Right atrium auricular region (tissue), 2 donors: ENCODE measurements around the gene CIB2. TPM values are rescaled to one million over a fixed set of nuclear protein-coding genes. Genes with fewer than 3 reads are reported as not detected.

Experiments
- DNase-seq: peaks from one replicate; pipeline ENCODE4 v3.0.0-alpha.2; 2019; ENCODE audit warnings: low spot score
- H3K27ac ChIP-seq, 2 donors: fragments of 200-600 bp; sonication (generic); 1 replicate in 1 of 2; 2 replicates in 1 of 2; pipeline ENCODE4 v1.5.1; 2016 to 2019
- H3K27me3 ChIP-seq, 2 donors: fragments of 200-600 bp; sonication (generic); one replicate each; pipeline versions ENCODE4 v1.5.1 to v1.6.0; 2017 to 2019
- H3K36me3 ChIP-seq: fragments of 200-600 bp; sonication (generic); one replicate; pipeline ENCODE4 v1.5.1; 2016
- H3K4me1 ChIP-seq, 2 donors: fragments of 200-600 bp; sonication (generic); one replicate each; pipeline versions ENCODE4 v1.5.1 to v1.6.0; 2017 to 2019
- H3K4me3 ChIP-seq, 2 donors: fragments of 200-600 bp; sonication (generic); 1 replicate in 1 of 2; 2 replicates in 1 of 2; pipeline ENCODE4 v1.5.1; 2017 to 2019; ENCODE audit warnings: mild to moderate bottlenecking in 1 of 2, moderate library complexity in 1 of 2
- H3K9me3 ChIP-seq, 2 donors: fragments of 200-600 bp; sonication (generic); one replicate each; pipeline ENCODE4 v1.5.1; 2019
- total RNA-seq, 2 donors: library from RNA; depleted of rRNA; stranded (reverse); fragments of >200 nt; gene quantifications; one replicate each; pipeline ENCODE4 v1.1.0, GENCODE V29; 2016
- TF ChIP-seq, protein P1 (sequence below), 2 donors: fragments of 200-600 bp; sonication (generic); IDR thresholded peaks; one replicate each; pipeline ENCODE4 v1.5.1; 2019; ENCODE audit warnings: antibody characterized with exemption in 2 of 2

The CIB2 gene
- total RNA-seq, 2 donors from 2014 or later: 37.2 to 38.6 TPM

DNA sequence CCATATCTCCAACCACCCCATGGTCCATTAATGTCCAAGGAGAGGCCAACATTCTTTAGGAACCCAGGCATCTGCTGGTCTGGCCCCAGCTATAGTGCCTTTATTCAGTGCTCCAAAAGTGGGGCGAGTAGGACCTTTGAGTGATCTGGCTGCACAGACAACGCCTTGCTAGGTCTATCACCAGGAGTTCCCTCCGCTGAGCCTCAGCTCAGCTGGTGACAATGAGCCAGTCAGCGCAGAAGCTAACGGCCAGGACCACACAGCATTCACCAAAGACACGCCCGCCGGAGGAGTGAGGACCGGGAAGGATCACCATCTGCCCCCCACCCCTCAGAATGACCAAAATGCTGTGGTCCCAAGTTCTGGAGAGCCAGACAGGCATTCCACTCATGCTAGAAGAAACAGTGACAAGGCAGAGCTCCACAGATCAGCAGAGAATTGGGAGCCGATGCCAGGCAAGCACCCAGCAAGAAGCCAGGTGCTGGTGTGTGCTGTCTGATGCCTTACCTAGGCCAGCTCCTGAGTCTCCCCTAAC, 72.8 kb downstream of the CIB2 start:
- TF ChIP-seq, protein P1, sequence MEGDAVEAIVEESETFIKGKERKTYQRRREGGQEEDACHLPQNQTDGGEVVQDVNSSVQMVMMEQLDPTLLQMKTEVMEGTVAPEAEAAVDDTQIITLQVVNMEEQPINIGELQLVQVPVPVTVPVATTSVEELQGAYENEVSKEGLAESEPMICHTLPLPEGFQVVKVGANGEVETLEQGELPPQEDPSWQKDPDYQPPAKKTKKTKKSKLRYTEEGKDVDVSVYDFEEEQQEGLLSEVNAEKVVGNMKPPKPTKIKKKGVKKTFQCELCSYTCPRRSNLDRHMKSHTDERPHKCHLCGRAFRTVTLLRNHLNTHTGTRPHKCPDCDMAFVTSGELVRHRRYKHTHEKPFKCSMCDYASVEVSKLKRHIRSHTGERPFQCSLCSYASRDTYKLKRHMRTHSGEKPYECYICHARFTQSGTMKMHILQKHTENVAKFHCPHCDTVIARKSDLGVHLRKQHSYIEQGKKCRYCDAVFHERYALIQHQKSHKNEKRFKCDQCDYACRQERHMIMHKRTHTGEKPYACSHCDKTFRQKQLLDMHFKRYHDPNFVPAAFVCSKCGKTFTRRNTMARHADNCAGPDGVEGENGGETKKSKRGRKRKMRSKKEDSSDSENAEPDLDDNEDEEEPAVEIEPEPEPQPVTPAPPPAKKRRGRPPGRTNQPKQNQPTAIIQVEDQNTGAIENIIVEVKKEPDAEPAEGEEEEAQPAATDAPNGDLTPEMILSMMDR (IDR thresholded peaks at IDR 0.05): no peak
- DNase-seq: no peak
- Histone ChIP-seq H3K27ac (peak overlapping the region in 1 of 2 donors; percentile 64), H3K4me1 (peaks cover 0 to 67% of the 10 kb centered on the region in 2 donors), H3K4me3 (no peak overlapping the region), H3K9me3 (no peaks in the 10 kb centered on the region), H3K36me3 (peaks cover 3% of the 10 kb centered on the region), H3K27me3 (no peaks in the 10 kb centered on the region)

DNA sequence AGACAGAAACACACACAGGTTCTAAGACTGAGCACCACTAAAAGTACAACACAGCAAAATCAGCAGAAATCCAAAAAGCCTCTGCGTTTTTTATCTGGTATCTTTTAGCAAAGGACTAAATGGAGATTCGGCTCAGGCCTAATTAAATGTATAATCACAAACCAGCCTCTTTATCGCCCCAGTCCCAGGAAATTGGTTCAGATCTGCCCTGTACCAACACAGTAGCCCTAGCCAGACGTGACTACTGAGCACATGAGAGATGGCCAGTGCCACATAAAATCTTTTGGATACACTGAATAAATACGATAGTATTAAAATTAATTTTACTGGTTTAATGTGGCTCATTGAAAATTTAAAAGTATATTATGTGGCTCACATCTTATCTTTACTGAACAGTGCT, 73.4 kb downstream of the CIB2 start:
- no peak for DNase-seq
- H3K4me3 ChIP-seq: no peak overlapping the region
- H3K27me3 ChIP-seq: no peaks in the 10 kb centered on the region
- peaks cover 0 to 66% of the 10 kb centered on the region in 2 donors for H3K4me1 ChIP-seq
- H3K36me3 ChIP-seq: peaks cover 9% of the 10 kb centered on the region
- TF ChIP-seq, protein P1 (IDR thresholded peaks at IDR 0.05): no peak
- H3K27ac ChIP-seq: peak overlapping the region; percentile 44 to 64
- no peaks in the 10 kb centered on the region for H3K9me3 ChIP-seq

DNA sequence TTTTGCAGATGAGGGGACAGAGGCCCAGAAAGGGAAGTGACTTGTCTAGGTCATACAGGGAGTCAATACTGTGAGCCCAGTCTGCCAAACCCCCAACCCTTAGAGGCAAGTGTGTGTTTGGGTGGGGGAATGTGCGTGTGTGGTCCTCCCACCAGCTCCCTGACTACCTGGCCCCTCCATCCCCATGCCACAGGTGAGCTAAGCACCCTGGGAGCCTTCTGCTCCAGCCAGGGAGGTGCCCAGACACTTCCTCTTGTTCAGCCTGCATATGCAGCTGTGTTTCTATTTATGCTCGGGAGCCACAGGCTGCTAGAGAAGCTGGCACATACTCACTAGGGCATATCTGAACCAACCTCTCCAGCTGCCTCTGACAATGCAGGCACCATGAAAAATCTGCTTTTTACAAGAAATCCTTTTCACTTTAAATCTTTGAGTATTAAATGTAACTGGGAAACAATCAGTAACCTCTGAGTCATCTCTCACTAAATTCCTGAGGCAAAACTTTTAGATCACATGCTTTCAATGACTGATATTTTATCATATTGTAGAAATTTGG, 74.5 kb downstream of the CIB2 start:
- H3K4me1 ChIP-seq: peaks cover 0 to 66% of the 10 kb centered on the region in 2 donors
- no peak overlapping the region for H3K4me3 ChIP-seq
- no peak for DNase-seq

DNA sequence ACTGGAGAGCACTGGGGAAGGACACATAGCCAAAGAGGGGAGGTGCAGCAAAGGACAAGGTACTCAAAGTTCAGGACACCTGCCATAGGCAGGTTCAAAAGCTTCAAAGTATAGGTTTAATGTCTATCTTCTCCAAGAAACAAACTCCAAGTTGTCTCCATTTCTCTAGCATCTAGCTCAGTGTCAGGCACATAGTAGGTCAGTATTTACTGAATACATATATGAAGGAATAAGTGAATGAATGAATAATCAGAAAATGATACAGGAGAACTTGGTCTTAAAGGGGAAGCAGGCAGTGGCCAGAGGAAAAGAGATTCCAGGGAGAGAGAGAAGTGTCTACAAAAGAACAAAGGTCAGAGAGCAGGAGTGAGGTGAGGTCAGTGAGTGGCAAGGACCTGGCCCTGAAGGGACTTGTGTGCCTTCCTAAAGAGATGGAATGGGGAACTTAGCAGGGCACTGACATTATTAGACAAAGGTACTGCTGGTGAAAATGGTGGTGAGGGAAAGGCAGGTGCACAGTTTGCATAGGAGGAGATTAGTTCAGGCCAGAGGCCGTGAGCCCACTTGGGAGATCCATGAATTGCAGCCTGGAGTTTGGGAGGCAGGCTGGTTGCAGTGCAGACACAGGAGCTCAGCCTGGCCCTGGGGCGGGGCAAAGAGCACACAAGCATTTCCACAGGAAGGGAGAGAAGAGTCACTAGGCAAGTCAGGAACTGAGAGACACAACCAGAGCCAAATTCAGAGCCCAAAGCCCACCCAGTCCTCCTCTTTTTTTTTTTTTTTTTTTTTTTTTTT, 75.1 kb downstream of the CIB2 start:
- no peak for DNase-seq
- TF ChIP-seq, protein P1 (IDR thresholded peaks at IDR 0.05): no peak
- peaks cover 0 to 71% of the 10 kb centered on the region in 2 donors for H3K4me1 ChIP-seq
- H3K27ac ChIP-seq: peak overlapping the region; percentile 44 to 64
- no peak overlapping the region for H3K4me3 ChIP-seq
- no peaks in the 10 kb centered on the region for H3K27me3 ChIP-seq
- no peaks in the 10 kb centered on the region for H3K9me3 ChIP-seq
- H3K36me3 ChIP-seq: peaks cover 9% of the 10 kb centered on the region

More for the DNA sequence above, 74.5 kb downstream of the CIB2 start:
- Histone ChIP-seq H3K9me3 (no peaks in the 10 kb centered on the region), H3K27me3 (no peaks in the 10 kb centered on the region), H3K36me3 (peaks cover 9% of the 10 kb centered on the region), H3K27ac (peak overlapping the region; percentile 44 to 64)
- TF ChIP-seq, protein P1 (IDR thresholded peaks at IDR 0.05): no peak

DNA sequence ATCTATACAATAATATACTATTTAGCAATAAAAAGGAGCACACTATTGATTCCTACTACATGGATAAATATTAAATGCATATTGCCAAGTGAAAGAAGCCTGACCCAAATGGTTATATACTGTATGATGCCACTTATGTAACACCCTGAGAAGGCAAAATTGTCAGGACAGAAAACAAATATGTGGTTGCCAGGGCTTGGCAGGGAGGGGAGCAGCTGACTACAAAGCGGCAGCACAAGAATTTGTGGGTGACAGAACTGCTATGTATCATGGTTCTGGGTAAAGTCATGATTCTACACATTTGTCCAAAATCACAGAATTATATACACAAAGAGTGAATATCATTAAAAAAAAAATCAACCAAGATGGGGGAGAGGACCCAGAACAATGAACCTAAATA, 76.3 kb downstream of the CIB2 start:
- no peak overlapping the region for H3K27ac ChIP-seq
- TF ChIP-seq, protein P1 (IDR thresholded peaks at IDR 0.05): no peak
- H3K4me1 ChIP-seq: peaks cover 0 to 83% of the 10 kb centered on the region in 2 donors
- H3K27me3 ChIP-seq: no peaks in the 10 kb centered on the region
- no peaks in the 10 kb centered on the region for H3K9me3 ChIP-seq
- no peak for DNase-seq
- H3K4me3 ChIP-seq: no peak overlapping the region
- peaks cover 9% of the 10 kb centered on the region for H3K36me3 ChIP-seq

Other genes with a start within 250 kb of the CIB2 start
- gene TBC1D2B, start 53.7 kb downstream of the CIB2 start, total RNA-seq: 10 to 100 TPM; 12.5 to 27.7 TPM
- not detected for gene SH2D7, start 38.9 kb downstream of the CIB2 start, total RNA-seq
- 100 to 1,000 TPM; 188 to 352 TPM for gene IDH3A, start 17.9 kb upstream of the CIB2 start, total RNA-seq
- gene ACSBG1, start 103.1 kb upstream of the CIB2 start, total RNA-seq: not detected
- gene DNAJA4, start 133.1 kb upstream of the CIB2 start, total RNA-seq: 10 to 100 TPM; 70.0 to 78.0 TPM
- 10 to 100 TPM; 29.8 to 38.6 TPM for gene SKIC8, start 168.2 kb upstream of the CIB2 start, total RNA-seq
- not detected for gene CRABP1, start 208.9 kb upstream of the CIB2 start, total RNA-seq